HG03571 (cell line): ENCODE data around the gene RWDD3.

Source experiments
- ATAC-seq: cut with Tn5 transposase; IDR thresholded peaks from one replicate; pipeline ENCODE4 v1.9.1; 2021; ENCODE audit not compliant: unreplicated experiment

RWDD3 gene

DNA sequence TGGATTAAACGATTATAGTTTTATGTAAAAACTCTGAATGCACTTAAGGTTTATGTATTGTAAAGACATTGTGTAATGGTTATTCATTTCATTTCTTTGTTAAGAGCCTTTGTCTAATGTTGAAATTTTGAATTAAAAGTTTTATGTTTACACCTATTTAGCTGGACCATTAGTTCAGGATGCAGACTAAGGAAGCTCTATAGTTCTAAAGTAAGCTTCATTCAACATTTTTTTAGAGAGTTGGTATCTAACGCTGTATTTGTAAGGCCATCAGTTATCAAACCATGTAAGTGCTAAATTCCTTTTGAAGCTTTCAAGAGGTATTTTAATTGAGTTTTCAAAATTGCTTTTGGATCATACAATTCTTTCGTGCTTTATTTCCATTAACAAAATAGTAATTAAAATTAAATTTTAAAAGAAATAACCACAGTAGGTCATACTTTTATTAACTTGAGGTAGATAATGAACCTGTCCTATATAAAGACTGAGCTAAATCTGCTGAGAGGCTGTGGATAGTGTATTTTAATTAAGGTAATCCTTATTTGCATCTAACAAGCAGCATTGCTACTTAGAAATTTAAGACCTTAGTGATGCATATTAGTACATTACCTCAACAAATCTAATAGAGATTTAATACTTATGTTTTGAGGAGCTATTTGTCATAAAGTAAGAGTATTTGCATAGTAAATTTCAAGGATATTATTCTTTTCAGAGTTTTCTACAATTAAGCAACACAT lies 47.9 kb downstream of the RWDD3 start:
- no peak for ATAC-seq

DNA sequence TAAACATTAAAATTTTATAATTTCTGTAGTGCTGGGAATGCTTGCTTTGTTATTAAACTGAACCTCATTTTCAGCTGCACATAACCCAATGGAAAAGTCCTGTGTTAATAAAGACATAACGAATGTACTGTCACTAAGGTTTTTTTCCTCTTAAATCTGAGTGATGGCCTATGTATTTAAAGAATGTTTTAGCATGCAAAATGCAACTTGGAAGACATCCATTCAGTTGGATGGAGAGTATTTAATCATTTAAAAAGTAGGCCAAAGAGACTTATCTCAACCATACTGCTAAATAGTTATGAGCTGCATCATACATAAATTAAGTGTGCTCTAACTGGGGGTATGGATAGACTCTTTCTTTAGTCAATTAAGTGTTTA lies 48.5 kb downstream of the RWDD3 start:
- no peak for ATAC-seq

DNA sequence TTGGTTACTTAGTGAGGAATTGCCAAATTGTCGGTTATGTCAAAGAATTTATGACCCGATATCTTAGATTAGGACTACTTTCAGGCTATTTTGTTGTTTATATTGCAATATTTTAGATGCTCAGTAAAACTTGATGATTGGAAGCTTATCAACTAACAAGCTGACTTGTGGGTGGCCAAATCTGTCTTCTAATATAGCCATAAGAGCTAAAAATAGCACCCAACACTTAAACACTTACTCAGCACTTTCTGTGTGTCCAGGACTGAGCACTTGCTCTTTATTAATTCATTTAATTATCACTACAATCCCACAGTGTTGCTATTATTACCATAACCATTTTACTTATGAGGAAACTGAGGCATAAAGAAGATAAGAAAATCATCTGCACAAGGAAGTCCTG lies 50.4 kb downstream of the RWDD3 start:
- ATAC-seq: no peak

DNA sequence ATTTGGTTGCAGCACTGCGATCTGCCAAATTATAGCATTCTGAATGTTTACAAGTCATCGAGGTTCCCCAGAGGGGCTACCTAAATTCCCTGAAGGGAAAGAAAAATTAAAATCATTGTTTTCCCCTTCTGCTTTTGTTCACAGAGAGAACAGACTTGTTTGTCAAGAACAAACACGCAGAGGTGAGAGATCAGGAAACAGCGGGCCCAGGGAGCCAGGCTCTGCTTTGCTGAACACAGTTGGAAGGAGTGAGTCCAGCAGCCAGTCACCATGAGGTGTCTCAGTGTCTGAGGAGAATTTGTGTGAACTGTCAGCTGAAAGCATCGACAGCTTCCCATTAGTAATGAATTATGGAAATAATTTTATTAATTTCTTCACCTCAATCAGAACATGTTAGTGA lies 52.5 kb downstream of the RWDD3 start:
- ATAC-seq: no peak

DNA sequence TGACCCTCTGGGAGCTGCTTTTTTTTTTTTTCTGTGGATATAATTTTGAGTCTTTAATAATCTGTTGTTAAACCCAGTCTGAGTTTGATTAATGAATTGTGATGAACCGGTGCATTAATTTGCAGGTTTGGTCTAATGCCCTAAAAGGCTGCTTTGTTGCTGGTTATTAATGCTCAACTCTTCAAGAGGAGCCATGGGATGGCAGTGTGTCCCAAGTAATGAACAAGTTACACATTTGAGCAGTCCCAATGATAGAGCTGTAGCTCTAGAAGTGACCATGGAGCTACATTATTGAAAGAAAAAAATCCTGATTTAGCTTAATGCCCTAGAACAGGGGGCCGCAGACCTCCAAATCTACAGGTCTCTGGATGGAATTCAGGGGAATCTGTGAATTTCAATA lies 53.1 kb downstream of the RWDD3 start:
- no peak for ATAC-seq

DNA sequence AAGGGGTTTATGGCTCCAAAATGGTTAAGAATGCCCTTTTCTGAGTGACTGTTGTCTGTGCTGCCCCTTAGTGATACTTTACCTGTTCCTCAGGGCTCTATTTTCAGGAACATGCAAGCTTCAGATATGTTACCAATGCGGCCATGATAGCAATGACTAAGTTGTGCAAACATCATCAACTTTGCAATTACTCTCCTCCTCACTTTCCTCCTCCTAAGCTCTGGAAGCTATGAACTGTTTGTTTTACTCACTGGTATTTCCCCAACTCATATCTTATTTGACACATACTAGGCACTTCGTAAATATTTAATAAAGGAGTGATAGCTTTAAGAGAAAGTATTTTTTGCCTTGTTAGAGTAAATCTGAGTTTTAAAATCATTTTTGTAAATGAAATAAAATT lies 53.8 kb downstream of the RWDD3 start:
- no peak for ATAC-seq
